HepG2 (cell line): ENCODE data around the gene CHCHD1. TPM values are rescaled to one million over a fixed set of nuclear protein-coding genes. Genes with fewer than 3 reads are reported as not detected.

Experiments
- ASH2L ChIP-seq: fragments of 300-600, 200-600 bp; sonication (generic); IDR thresholded peaks from 2 replicates; pipeline ENCODE4 v1.7.0; 2017; ENCODE audit warnings: low read depth, mild to moderate bottlenecking, moderate library complexity, mixed read lengths, low read length; ENCODE audit not compliant: insufficient read length
- MYC ChIP-seq: sonication (generic); formaldehyde crosslinking; IDR thresholded peaks from 2 replicates; pipeline ENCODE4 v1.9.0; 2021; ENCODE audit warnings: missing genetic modification reagents, borderline replicate concordance
- SALL2 ChIP-seq: sonication (generic); formaldehyde crosslinking; IDR thresholded peaks from 2 replicates; pipeline ENCODE4 v1.8.1; 2023; ENCODE audit warnings: mild to moderate bottlenecking, missing genetic modification reagents, inconsistent platforms
- YEATS4 ChIP-seq: sonication (generic); formaldehyde crosslinking; IDR thresholded peaks from 2 replicates; pipeline ENCODE4 v1.4.0; 2020; ENCODE audit warnings: missing genetic modification reagents, borderline replicate concordance
- ZNF256 ChIP-seq: sonication (generic); formaldehyde crosslinking; conservative IDR thresholded peaks from 2 replicates; pipeline ENCODE4 v1.4.0; 2020; ENCODE audit warnings: missing genetic modification reagents
- ZNF468 ChIP-seq: sonication (generic); formaldehyde crosslinking; IDR thresholded peaks from 2 replicates; pipeline ENCODE4 v1.8.0; 2022; ENCODE audit warnings: mild to moderate bottlenecking, moderate library complexity, missing genetic modification reagents
- ZNF547 ChIP-seq: sonication (generic); formaldehyde crosslinking; IDR thresholded peaks from 2 replicates; pipeline ENCODE4 v1.5.1; 2020; ENCODE audit warnings: mild to moderate bottlenecking, missing genetic modification reagents
- ZNF687 ChIP-seq: sonication (generic); formaldehyde crosslinking; IDR thresholded peaks from 2 replicates; pipeline ENCODE4 v1.5.1; 2020; ENCODE audit warnings: mild to moderate bottlenecking, missing genetic modification reagents, moderate library complexity
- ZNF766 ChIP-seq: sonication (generic); formaldehyde crosslinking; IDR thresholded peaks from 2 replicates; pipeline ENCODE4 v1.5.0; 2020; ENCODE audit warnings: missing genetic modification reagents, borderline replicate concordance
- polyA plus RNA-seq, 8 experiments: library from polyadenylated mRNA; depleted of rRNA in 3 of 8; stranded (reverse) in 7 of 8; unstranded in 1 of 8; fragments of >200 nt; fragmentation: Illumina TruSeq in 4 of 8; extraction: Trizol in 4 of 8; gene quantifications; 2 replicates each; pipeline versions ENCODE4 v1.2.1 to v1.2.3, GENCODE V29; 2011 to 2016; ENCODE audit warnings: low read depth in 4 of 8, missing spikeins in 1 of 8, mixed read lengths in 1 of 8; ENCODE audit not compliant: insufficient read depth in 1 of 8
- total RNA-seq, 5 experiments: library from RNA; depleted of rRNA; stranded (reverse); fragments of >200 nt; fragmentation: Illumina TruSeq; extraction: Trizol; gene quantifications; 2 replicates each; pipeline ENCODE4 v1.2.3, GENCODE V29; 2016; ENCODE audit warnings: low read depth in 1 of 5
- TF ChIP-seq, protein P1 (sequence below): sonication (generic); formaldehyde crosslinking; IDR thresholded peaks from one replicate; pipeline ENCODE4 v1.5.1; 2020; ENCODE audit warnings: mild to moderate bottlenecking, missing genetic modification reagents; ENCODE audit errors: not compliant biosample characterization
- TF ChIP-seq, protein P2 (sequence below): sonication (generic); formaldehyde crosslinking; conservative IDR thresholded peaks from 2 replicates; pipeline ENCODE4 v1.8.0; 2022; ENCODE audit warnings: low read depth, missing genetic modification reagents

Gene CHCHD1
- total and polyA plus RNA-seq, 2 of the 13 experiments (the other 11 are each of a cell fraction or from before 2014, with no cell fraction given), result 36.9 to 71.2 TPM

DNA sequence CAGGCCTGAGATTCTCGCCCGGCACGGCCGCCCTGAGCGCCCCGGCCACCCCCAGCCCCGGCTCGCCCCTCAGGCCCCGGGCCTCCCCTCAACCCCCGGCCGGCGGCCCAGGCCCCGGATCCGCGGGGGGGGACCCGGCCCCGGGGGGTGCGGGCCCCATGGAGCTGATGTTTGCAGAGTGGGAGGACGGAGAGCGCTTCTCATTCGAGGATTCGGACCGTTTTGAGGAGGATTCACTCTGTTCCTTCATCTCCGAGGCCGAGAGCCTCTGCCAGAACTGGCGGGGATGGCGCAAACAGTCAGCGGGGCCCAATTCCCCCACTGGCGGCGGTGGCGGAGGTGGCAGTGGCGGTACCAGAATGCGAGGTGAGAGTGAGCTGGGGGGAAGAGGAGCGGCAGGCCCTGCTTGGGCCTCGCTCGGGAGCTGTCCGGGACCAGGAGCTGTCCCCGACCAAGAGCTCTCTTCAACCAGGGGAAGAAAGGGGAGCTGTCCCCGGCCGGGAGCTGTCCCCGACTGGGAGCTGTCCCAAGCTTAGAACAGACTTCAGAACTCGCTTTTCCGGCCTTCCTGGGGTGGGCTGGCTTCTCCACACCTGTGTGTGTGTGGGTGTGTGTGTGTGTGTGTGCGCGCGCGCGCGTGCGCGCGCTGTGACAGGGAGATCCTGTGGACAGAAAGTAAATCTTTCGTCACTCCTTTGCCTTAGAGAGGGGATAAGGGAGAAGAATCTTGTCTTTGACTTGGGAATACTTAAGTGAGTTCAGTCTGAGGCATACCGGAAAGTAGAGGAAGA lies 4.1 kb downstream of the CHCHD1 start (continued):
- TF ChIP-seq SALL2 (CRISPR knock-in tag), result no peak
- TF ChIP-seq ASH2L, result peak; percentile 56
- 0 out of 2 replicates have a peak, but pooled peaks have one; percentile 29 for TF ChIP-seq ZNF468 (CRISPR knock-in tag)
- peak; percentile 1; the same call in 1 of the 2 replicates for TF ChIP-seq ZNF766
- TF ChIP-seq MYC, result peak; percentile 41; the same call in 1 of the 2 replicates
- 0 out of 2 replicates have a peak, but pooled peaks have one; percentile 1 for TF ChIP-seq ZNF547 (CRISPR knock-in tag)
- TF ChIP-seq ZNF256 (CRISPR knock-in tag), result no peak
- TF ChIP-seq, protein P1, sequence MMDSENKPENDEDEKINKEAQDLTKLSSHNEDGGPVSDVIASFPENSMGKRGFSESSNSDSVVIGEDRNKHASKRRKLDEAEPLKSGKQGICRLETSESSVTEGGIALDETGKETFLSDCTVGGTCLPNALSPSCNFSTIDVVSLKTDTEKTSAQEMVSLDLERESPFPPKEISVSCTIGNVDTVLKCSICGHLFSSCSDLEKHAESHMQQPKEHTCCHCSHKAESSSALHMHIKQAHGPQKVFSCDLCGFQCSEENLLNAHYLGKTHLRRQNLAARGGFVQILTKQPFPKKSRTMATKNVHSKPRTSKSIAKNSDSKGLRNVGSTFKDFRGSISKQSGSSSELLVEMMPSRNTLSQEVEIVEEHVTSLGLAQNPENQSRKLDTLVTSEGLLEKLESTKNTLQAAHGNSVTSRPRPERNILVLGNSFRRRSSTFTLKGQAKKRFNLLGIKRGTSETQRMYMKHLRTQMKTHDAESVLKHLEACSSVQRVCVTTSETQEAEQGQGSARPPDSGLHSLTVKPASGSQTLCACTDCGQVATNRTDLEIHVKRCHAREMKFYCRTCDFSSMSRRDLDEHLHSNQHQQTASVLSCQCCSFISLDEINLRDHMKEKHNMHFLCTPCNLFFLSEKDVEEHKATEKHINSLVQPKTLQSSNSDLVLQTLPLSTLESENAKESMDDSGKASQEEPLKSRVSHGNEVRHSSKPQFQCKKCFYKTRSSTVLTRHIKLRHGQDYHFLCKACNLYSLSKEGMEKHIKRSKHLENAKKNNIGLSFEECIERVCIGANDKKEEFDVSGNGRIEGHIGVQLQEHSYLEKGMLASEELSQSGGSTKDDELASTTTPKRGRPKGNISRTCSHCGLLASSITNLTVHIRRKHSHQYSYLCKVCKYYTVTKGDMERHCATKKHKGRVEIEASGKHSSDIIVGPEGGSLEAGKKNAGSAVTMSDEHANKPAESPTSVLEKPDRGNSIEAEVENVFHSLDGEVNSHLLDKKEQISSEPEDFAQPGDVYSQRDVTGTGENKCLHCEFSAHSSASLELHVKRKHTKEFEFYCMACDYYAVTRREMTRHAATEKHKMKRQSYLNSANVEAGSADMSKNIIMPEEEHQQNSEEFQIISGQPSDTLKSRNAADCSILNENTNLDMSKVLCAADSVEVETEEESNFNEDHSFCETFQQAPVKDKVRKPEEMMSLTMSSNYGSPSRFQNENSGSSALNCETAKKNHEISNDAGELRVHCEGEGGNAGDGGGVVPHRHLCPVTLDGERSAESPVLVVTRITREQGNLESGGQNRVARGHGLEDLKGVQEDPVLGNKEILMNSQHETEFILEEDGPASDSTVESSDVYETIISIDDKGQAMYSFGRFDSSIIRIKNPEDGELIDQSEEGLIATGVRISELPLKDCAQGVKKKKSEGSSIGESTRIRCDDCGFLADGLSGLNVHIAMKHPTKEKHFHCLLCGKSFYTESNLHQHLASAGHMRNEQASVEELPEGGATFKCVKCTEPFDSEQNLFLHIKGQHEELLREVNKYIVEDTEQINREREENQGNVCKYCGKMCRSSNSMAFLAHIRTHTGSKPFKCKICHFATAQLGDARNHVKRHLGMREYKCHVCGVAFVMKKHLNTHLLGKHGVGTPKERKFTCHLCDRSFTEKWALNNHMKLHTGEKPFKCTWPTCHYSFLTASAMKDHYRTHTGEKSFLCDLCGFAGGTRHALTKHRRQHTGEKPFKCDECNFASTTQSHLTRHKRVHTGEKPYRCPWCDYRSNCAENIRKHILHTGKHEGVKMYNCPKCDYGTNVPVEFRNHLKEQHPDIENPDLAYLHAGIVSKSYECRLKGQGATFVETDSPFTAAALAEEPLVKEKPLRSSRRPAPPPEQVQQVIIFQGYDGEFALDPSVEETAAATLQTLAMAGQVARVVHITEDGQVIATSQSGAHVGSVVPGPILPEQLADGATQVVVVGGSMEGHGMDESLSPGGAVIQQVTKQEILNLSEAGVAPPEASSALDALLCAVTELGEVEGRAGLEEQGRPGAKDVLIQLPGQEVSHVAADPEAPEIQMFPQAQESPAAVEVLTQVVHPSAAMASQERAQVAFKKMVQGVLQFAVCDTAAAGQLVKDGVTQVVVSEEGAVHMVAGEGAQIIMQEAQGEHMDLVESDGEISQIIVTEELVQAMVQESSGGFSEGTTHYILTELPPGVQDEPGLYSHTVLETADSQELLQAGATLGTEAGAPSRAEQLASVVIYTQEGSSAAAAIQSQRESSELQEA, result peak; percentile 22
- peak; percentile 23; the same call in 1 of the 2 replicates for TF ChIP-seq YEATS4 (CRISPR knock-in tag)
- TF ChIP-seq, protein P2, sequence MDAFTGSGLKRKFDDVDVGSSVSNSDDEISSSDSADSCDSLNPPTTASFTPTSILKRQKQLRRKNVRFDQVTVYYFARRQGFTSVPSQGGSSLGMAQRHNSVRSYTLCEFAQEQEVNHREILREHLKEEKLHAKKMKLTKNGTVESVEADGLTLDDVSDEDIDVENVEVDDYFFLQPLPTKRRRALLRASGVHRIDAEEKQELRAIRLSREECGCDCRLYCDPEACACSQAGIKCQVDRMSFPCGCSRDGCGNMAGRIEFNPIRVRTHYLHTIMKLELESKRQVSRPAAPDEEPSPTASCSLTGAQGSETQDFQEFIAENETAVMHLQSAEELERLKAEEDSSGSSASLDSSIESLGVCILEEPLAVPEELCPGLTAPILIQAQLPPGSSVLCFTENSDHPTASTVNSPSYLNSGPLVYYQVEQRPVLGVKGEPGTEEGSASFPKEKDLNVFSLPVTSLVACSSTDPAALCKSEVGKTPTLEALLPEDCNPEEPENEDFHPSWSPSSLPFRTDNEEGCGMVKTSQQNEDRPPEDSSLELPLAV, result no peak
- TF ChIP-seq ZNF687 (CRISPR knock-in tag), result peak; percentile 70
